HG03139 (cell line): ENCODE results near the gene UNG.
"Not testable (repeated sequence)": the region's sequence is repeated elsewhere in the genome, so short reads cannot be mapped to it uniquely, and the experiment has no call there.

Experiments used
- ATAC-seq: cut with Tn5 transposase; IDR thresholded peaks from one replicate; pipeline ENCODE4 v1.9.1; 2021; ENCODE audit not compliant: unreplicated experiment

The UNG gene

DNA sequence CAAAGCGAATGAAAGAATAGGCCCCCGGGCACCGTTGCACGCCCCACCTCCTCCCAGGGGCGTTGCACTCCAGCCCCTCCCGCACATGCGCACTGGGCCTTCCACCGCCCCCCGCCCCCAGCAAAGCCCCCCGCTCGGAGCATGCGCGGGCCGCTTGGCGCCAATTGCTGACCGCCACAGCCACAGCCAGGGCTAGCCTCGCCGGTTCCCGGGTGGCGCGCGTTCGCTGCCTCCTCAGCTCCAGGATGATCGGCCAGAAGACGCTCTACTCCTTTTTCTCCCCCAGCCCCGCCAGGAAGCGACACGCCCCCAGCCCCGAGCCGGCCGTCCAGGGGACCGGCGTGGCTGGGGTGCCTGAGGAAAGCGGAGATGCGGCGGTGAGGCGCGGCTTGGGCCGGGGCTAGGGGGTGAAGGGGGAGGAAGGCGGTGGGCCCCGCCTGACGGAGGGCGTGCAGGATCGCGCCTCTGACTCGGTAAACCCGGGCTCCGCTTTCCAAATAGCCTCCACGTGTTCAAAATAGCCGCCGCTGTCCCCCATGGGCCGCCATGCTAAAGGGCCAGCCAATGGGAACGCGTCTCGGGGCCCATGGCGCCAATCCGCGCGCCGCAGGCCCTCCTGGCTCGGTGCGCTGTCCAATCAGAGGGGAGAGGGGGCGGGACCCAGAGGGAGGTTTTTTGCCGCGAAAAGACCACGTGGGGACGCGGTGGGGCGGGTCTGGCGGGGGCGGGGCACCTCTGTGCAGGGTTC lies at the start of gene UNG:
Gene UNG (plus strand): TSS at position 163 of the 748 bp plus-strand sequence. CDS start 83 bp downstream, at position 246.
- ATAC-seq: peak; percentile 87

DNA sequence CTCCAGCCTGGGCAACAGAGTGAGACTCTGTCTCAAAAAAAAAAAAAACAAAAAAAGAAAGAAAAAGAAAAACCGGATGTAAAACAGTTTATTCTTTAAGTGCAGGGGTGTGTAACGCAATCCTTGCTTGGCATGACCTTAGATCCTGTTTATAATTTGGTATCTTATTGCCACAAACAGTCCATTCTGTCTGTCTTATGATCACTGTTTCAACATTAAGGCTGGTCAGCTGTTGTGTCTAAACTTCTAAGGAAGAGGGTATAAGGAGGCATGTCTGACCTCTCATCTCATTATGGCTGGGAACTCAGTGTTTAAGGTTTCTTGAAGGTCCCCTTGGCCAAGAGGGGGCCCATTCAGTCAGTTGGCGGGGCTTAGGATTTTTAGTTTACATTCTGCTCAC lies 48.7 kb upstream of the UNG start:
- not testable (repeated sequence) for ATAC-seq

DNA sequence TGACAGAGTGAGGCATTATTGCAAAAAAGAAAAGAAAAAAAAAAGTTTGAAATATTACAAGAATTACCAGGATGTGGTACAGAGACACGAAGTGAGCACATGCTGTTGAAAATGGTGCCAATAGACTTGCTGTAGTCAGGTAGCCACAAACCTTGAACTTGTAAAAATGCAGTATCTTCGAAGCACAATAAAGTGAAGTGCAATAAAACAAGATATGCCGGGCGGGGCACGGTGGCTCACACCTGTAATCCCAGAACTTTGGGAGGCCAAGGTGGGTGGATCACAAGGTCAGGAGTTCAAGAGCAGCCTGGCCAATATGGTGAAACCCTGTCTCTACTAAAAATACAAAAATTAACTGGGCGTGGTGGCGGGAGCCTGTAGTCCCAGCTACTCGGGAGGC lies 47.6 kb upstream of the UNG start:
- ATAC-seq: not testable (repeated sequence)

DNA sequence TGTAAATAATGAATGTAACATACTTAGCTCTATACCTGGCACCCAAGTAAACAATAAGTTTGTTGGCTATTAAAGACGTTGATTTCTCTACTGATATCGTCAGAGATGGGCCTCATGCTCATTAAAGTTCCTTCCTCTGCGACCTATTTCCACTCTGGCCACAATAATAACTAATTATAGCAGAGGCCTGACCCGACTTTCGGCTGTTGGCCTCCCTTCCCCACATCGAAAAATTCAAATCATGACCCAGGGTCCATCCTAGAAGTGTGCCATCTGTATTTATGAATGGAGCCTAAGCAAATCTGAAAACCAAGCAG lies 45.3 kb upstream of the UNG start:
- peak; percentile 1 for ATAC-seq

DNA sequence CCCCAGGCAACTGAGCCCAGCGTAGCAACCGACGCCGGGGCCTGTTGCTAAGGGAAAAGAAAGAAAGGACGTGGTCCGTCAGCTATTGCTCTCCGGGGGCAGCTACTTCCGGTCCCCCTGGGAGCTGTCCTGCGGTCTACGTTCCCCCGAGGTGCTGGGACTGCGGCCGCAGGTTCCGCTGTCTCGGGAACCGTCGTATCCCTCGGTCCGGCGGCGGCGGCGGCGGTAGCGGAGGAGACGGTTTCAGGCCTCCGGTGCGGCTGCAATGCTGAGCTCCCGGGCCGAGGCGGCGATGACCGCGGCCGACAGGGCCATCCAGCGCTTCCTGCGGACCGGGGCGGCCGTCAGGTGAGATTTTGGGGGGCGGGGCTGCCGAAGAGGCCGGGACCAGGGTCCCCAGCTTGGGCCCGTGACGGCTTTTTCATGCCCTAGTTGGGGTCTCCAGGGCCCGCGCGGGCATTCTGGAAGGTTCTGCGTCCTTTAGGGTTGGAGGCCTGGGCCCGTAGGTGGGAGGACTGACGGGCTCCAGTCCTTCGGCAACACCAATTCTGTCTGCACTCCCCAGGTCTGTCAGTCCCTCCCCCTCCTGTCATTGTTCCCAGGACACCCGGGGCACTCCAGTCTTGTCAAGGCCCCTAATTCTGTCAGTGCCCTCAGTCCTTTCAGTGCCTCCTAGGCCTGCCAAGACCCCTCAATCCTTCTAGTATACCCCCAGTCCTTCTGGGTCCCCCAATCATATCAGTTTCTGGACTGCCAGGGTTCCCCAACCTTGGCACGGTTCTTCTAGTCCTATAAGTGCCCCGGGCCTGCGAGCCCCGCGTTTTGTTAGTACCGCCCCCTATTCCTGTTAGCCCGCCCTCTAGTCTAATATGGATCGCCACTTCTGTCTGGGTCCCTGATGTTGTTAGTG lies 44.7 kb upstream of the UNG start, which contains the start of gene USP30:
Gene USP30 (plus strand): TSS at position 163 of the 910 bp plus-strand sequence. CDS start 103 bp downstream, at position 266.
- peak; percentile 57 for ATAC-seq

DNA sequence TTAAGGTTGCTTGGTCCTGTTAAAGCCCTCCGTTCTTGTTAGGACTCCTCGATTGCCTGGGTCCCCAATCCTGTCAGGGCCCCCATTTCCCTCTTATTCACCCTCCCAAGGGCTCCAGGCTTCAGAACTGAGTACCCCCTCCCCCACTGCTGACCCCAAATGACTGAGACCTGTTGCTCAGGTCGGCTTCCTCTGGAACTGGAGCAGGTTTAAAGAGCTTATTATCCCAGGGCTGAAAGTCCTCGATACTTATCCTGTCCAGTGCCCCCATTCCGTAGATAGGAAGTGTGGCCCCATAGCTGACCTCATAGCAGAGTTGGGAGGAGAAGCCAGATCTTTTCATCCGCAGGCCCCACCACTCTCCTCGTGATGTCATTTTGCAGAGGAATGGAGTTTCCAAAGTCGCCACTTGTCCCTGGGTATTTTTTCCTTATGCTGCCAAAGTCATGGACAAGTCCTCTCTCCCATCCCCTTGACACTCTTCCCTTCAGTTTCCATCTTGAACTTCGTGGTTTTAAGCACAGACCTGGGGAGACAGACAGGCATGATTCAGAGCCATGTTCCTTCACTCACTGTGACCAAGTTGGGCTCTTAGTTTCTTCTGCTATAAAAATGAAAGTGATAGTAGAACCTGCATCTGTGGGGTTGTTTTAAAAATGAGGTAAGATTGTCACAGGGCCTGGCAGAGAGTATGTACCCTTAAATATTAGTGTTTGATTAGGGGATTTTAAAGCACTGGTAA lies 43.8 kb upstream of the UNG start:
- no peak for ATAC-seq

DNA sequence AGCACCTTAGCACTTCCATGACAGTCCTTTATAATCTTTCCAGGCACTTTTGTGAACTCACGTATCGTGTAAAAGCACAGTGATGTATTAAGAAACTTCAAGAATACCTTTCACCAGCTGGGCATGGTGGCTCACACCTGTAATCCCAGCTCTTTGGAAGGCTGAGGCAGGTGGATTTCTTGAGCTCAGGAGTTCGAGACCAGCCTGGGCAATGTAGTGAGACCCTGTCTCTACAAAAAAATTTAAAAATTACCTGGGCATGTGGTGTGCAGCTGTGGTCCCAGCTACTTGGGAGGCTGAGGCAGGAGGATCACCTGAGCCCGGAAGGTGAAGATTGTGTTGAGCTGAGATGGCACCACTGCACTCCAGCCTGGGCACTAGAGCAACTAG lies 43.3 kb upstream of the UNG start:
- ATAC-seq: not testable (repeated sequence)

DNA sequence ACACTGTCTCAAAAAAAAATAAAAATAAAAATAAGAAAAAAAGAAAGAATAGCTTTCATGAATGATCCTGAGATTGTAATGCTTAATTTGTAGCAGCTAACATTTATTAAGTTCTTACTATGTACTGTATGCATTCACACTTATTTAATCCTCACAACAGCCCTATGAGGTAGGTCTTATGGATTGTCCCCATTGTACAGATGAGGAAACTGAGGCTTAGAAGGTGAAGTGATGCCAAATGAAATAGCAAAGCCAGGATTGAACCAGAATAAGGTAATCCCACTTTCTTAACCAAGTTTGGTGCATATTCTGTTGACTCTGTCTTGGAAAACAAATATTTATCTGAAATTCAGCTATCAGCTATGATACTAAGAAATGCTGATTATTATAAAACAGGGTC lies 42.9 kb upstream of the UNG start:
- ATAC-seq: no peak

DNA sequence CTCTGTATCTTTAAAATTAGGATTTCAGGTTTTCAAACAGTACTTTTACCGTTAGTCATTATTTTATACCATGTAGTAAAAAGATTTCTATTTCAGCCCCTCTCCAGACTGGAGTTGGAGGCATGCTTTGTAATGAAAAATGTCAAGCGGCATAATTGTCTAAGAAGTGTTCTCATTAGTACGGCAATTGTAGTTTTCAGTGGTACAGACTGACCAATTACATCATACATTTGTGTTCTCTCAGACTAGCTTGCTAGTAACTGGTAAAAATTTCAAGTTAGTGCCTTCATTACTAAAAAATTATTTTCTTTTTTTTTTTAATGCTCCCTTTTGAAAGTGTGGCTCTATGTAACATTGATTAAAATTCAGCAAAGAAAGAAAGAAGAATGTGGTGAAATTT lies 40.5 kb upstream of the UNG start:
- ATAC-seq: no peak

DNA sequence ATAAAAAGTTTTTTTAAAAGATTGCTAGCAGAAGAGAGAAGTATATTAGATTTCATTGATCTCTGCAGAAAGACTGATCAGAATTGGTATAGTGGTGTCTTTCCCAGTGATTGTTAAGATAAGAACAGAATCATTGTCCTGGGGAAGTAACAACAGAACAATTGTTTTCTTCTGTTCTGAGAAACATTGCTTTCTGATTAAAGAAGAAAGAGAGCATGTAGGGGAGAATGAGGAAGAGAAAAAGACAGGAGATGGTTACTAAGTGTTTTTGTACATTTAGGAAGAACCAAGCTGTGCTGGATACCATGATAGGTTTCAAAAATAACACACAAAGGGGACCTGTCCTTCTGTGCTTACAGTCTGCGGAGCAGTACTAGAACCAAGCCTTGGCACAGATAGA lies 40.0 kb upstream of the UNG start:
- no peak for ATAC-seq

DNA sequence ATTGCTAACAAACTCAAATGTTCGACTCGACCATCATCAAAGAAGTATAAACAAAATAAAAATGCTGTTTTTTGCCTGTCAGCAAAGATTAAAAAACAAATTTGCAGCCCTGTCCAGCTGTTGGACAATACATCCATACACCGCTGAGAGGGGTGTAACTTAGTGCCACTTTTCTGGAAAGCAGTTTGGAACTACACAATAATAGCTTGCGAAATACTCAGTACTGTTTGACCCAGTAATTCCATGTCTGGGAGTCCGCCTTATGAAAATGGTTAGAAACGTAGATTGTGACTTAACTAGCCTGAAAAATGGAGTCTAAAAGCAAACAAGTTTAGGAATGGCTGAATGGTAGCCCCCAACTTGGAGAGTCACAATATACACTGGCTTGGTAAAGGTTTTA lies 38.6 kb upstream of the UNG start:
- ATAC-seq: no peak

DNA sequence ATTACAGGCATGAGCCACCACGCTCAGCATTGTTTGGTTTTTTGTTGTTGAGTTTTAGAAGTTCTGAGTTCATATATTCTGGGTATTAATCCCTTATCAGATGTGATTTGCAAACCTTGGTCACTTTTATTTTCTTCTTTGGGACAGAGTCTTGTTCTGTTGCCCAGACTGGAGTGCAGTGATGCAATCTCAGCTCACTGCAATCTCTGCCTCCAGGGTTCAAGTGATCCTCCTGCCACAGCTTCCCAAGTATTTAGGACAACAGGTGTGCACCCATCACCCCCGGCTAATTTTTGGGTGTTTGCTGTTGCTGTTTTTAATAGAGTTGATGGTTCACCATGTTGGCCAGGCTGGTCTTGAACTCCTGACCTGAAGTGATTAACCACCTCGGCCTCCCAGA lies 33.3 kb upstream of the UNG start:
- ATAC-seq: no peak

DNA sequence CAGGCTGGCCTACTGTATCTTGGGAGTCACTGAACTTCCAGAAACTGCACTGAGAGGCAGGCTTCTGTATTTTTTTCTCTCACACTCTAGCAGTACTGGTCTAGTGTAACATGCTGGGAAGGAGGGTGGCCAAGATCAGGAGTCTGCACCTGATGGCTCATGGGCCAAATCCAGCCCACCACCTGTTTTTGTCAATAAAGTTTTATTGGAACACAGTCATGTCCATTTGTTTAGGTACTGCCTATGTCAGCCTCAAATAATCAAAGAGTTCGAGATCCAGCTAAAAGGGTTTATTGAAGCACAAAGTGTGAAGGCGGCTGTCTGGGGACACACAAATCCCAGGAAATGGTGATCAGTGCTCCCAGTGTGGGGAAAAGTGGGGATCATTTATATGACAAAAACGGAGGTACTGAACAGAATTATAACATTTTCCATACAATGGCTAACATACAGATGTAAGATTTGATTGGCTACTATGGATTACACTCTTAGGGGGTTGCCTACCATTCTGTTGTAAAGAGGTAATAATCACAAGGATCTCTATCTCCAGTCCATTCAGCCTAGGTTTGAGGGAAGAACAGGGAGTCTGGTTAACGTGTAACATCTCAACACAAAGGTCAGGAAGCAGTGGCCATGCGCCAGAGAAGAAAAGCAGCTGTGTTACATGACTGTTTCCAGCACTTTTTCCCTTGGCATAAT lies 32.1 kb upstream of the UNG start:
- no peak for ATAC-seq

DNA sequence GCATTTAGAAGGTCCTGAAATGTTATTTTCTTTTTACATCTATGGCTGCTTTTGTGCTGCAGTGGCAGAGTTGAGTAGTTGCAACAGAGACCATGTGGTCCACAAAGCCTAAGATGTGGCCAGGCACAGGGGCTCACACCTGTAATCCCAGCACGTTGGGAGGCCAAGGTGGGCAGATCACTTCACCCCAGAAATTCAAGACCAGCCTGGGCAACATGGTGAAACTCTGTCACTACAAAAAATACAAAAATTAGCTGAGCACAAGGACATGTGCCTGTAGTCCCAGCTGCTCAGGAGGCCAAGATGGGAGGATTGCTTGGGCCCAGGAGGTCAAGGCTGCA lies 31.6 kb upstream of the UNG start:
- ATAC-seq: no peak

DNA sequence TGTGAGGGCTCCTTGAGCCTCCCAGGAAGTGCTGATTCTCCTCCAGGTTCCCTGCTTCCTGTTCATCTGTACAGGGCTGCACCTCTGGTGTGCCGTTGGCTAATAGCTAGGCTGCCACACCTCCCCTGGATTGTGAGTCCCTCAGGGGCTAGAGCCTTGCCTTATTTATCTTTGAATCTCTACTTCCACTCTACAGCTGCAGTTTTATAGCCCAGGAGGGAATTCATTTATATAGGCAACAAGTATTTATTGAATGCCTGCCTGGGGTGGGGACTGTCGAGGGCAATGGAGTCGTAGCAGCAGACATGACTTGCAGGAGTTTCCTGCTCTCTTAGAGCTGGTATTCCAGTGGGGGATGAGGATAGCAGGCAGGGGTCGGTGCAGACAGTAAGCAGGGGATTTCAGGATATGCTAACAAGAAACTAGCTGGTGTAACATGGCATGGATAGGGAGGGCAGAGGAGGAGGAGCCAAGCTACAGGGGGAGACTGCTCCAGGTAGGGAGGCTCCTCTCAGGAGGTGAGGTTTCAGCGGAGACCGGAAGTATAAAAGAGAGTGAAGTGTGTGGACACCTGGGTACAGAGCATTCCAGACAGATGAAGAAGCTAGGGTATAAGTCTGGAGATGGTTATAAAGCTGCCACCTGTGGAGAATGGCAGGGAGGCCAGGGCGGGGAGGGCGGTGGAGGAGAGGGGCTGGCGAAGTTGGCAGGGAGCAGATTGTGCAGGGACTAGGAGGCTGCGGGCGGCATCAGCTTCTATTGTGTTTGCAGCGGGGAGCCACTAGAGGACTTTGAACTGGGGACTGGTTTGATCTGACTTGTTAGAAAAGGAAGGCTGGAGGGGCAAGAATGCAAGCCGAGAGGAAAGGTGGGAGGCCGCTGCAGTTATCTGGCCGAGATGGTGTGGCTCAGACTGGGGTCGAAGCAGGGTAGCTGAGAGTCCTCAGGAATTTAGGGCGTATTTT lies 27.8 kb upstream of the UNG start:
- no peak for ATAC-seq

DNA sequence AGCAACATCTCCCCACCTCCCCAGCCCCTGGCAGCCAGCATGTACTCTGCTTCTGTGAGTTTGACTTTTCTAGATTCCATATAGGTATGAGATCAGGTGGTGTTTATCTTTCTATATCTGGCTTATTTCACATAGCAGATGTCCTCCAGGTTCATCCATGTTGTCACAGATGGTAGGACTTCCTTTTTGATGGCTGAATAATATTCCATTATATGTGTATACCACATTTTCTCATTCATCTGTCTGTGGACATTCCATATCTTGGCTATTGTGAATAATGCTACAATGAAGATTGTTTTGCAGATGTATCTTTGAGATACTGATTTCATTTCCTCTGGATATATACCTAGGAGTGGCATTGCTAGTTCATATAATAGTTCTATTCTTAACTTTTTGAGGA lies 22.5 kb upstream of the UNG start:
- ATAC-seq: no peak

DNA sequence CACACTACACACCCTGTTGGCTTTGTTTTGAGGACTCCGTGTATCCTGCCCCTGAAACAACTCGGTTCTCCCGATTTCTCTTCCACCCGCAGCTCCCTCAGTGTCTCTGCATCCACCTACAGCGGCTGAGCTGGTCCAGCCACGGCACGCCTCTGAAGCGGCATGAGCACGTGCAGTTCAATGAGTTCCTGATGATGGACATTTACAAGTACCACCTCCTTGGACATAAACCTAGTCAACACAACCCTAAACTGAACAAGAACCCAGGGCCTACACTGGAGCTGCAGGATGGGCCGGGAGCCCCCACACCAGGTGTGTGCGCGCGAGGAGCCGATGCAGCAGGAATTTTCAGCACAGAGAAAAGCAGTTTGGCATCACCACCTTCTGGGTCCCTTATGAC lies 14.6 kb upstream of the UNG start:
- no peak for ATAC-seq

DNA sequence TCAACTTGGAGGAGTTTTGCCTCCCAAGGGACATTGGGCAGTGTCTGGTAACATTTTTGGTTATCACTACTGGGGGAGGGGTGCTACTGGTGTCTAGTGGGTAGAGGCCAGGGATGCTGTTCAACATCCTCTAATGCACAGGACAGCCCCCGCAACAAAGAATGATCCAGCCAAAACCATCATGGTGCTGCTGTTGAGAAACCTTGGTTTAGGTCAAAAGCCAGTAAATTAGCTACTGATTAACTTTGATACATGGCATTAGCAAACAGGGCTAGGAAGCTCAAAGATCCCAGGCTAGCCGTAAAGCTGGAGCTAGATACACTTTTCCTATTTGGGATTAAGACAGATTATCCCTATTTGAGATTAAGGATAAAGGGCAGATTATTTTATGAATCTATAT lies 13.0 kb upstream of the UNG start:
- no peak for ATAC-seq

DNA sequence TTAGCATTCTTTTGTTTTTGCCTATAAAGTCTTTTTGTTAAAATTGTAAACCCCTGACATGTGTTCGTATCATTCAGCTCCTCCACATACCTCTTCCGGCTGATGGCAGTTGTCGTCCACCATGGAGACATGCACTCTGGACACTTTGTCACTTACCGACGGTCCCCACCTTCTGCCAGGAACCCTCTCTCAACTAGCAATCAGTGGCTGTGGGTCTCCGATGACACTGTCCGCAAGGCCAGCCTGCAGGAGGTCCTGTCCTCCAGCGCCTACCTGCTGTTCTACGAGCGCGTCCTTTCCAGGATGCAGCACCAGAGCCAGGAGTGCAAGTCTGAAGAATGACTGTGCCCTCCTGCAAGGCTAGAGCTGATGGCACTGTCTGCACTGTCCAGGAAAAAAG lies 11.8 kb upstream of the UNG start:
- no peak for ATAC-seq

DNA sequence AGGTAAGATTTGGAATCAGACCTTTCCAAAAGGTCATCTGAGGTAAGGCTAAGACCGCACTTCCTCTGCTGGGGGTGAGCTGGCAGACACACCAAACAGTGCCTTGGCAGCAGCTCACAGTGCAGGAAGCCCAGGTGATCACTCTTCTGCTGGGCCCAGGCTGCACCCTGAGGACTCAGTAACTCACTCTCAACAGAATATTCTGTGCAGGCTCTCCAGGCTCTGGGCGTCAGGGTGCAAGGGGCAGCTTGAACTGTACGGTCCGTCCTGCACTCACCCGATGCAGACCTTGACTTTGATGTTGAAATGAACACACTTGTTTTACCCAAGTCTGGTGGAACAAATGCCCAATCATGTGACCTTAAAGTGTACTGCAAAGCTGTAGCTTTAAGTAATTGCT lies 10.1 kb upstream of the UNG start:
- no peak for ATAC-seq
